Activated CD4-positive, CD25-positive, alpha-beta regulatory T cell (primary cell): Measurements from ENCODE around the gene KAT8.
"Not testable (repeated sequence)": the region's sequence is repeated elsewhere in the genome, so short reads cannot be mapped to it uniquely, and the experiment has no call there.

Experiments
- DNase-seq, 4 experiments: peaks; one replicate each; lab custom pipeline; 2025; lab: John Stamatoyannopoulos, UW

KAT8 gene

DNA sequence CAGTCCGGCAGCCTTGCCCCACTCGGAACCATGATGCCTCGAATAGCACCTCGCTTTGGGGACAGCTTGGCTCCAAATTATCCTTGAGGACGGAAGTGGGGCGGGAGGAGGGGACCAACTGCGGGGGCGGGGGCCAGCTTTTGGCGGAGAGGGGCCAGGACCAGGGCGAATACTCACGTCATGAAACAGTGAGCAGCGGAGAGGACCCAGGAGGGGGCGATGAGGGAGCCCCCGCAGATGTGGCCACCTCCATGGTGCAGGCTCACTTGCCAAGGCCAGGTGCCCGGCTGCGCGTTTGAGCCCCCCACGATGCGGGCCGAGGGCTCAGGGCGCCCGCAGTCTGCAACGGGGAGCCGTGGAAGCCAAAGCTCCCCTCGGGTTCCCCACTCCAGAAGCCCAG lies 31.4 kb downstream of the KAT8 start:
- no peak for DNase-seq

DNA sequence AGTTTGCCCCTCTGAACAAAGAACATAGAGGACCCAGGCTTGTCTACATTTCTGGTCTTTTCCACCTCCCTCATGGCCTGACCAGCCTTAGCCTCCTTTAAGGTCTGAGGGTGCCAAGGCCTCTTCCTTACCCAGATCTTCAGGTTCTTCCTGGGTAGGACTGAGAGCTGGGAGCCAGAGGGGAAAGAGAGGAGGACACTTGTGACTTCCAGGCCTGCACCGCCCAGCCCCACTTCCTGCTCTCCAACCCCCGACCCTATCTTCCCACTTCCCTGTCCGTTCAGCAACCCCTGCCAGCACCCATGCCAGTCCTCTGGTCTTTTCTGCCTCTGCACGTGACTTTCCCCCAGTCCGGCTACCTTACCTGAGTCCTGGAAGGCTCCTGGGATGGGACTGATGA lies 31.9 kb downstream of the KAT8 start:
- no peak for DNase-seq

DNA sequence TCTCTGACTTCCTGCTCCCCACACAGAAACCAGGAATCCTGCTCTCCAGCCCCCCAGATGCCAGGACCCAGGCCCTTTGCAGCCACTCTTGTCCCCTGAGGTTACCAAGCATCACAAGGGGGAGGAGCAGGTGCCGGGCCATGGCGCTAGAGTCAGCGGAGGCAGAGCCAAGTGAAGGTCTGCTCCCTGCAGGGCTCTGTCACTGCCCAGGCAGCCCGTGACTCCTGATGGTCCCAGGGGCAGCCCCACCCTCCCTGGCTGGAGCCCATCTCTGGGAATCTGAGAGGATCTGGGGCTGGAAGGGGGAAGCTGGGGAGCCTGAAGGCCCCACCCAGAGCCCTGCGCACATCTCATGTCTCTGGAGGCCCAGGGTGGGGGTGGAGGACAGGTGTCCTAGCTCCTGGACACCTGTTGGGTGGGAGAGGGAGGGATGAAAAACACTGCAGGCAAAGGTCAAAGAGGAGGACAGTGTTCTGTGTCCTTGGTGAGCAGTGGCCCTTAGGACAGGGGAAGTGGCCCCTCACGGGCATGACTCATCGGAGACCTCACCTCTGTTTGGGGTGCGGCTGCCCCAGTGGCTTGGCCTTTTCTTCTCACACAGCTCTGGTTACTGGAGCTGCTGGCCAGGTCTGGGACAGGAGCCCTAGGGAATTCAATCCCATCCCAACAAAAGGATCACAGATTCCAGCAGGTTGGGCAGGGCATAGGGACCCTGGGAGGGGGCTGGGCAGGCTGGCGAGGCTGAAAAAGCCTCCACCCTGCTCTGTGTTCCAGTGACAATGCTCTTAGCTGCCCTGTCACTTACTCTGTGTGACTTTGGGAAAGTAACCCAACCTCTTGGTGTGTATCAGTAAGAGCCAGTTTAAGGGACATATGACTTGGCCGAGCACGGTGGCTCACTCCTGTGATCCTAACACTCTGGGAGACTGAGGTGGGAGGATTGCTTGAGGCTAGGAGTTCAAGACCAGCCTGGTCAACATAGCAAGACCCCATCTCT lies 32.7 kb downstream of the KAT8 start, which contains the start of gene PRSS36:
TSS of gene PRSS36 (minus strand) at position 173 of the 997 bp plus-strand sequence. CDS start at position 142, 31 bp downstream.
- DNase-seq: no peak

DNA sequence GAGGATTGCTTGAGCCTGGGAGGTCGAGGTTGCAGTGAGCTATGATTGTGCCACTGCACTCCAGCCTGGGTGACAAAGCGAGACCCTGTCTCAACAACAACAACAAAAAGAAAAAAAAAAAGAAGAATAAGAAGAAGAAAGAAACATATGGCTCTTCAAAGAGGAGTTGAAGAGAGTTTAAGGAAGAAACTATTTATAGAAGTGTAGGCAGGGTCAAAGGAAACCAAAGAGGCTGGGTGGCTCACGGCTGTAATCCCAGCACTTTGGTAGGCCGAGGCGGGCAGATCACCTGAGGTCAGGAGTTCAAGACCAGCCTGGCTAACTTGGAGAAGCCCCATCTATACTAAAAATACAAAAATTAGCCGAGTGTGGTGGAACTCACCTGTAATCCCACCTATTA lies 33.5 kb downstream of the KAT8 start:
- DNase-seq: not testable (repeated sequence)

DNA sequence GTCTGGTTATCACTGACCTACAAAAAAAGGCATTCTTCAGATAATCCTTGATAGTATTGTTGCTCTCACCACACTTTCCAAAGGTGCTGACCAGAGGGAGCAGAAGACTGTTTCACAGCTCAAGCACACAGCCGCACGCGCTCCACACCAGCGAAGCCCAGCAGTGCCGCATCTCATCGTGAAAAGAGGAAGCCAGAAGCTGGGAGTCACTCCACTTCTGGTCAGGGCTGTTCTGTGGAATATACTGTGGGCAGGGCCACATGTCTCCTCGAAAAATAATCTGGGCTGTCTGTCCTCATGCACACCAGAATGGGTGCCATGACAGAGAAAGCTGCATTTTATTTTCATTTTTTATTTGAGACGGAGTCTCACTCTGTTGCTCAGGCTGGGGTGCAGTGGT lies 39.7 kb downstream of the KAT8 start:
- no peak for DNase-seq

DNA sequence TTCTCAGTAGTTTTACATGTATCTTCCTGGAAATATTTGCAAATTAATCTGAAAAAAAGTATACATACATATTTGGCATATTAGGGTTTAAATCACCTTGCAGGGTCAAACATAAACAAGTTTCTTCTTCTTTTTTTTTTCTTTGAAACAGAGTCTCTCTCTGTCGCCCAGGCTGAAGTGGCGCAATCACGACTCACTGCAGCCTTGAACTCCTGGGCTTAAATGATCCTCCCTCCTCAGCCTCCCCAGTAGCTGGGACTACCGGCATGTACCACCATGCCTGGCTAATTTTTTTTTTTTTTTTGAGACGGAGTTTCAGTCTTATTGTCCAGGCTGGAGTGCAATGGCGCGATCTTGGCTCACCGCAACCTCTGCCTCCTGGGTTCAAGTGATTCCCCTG lies 49.9 kb downstream of the KAT8 start:
- no peak for DNase-seq

DNA sequence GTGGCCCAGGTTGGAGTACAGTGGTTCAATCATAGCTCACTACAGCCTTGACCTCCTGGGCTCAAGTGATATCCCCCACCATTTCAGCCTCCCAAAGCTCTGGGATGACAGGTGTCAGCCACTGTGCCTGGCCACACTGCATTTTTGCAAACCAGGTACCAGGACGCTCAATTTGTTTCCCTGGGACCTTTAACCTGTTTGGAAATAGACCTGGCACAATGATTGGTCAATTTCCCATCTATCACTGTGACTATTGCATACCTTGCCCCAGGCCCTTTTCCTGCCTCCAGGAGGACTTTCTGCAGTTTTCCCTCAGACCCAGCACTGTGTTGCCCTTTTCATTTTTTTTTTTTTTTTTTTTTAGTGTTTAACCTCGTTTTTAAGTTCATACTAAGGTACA lies 51.4 kb downstream of the KAT8 start:
- no peak for DNase-seq

DNA sequence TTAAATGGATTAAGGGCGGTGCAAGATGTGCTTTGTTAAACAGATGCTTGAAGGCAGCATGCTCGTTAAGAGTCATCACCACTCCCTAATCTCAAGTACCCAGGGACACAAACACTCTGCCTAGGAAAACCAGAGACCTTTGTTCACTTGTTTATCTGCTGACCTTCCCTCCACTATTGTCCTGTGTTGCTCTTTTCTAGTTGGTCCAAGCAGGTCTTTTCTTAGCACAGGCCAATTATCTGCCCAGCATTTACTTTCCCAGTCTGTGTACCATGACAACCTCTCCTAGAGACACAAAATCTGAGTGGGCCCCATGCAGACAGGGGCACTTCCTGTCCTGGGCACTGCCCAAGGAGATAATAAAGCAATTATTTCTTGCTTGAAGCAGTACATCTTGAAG lies 52.6 kb downstream of the KAT8 start:
- not testable (repeated sequence) for DNase-seq

DNA sequence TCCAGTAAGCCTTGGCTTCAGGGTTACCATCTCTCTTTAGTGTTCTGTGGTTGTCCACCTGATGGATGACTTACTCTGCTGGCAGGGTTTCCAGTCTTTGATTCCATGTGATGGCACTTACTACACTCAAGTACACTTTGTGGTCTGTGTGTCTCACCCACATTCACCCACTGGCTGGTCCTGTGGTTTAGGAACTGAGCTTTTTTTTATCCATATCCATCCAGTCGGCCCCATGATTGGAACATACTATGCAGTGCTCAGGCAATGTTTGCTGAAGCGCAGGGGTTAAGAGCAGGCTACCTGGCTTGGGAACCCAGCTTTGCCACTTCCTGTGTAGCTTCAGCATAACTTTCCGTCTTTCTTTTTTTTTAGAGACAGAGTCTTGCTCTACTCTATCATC lies 59.7 kb downstream of the KAT8 start:
- DNase-seq: peak in 2 of 4 experiments; percentile 11 to 16

DNA sequence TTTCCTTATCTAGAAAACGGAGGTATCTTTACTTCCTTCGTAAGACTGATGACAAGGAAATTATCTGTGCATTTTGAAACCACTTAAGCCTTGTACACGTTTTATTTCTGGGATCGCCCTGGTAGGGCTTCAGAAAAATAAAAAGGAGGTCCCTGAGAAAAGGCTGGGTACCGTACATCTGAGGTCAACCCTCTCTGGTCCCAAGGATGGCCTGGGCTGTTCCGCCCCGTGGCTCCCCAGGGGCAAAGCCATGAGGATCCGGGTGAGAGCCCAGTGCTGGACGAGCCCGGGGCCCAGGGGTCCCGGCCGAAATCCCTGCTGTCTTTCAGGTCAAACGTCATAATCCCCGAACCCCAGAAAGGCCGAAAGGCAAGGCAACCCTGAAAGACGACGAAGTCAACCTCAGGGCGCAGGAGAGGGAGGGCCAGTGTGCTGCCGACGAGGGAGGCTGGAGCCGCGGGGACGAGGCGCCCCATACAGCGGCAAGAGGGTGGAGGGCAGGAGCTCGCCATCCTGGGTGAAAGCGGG lies 61.8 kb downstream of the KAT8 start:
- no peak for DNase-seq

DNA sequence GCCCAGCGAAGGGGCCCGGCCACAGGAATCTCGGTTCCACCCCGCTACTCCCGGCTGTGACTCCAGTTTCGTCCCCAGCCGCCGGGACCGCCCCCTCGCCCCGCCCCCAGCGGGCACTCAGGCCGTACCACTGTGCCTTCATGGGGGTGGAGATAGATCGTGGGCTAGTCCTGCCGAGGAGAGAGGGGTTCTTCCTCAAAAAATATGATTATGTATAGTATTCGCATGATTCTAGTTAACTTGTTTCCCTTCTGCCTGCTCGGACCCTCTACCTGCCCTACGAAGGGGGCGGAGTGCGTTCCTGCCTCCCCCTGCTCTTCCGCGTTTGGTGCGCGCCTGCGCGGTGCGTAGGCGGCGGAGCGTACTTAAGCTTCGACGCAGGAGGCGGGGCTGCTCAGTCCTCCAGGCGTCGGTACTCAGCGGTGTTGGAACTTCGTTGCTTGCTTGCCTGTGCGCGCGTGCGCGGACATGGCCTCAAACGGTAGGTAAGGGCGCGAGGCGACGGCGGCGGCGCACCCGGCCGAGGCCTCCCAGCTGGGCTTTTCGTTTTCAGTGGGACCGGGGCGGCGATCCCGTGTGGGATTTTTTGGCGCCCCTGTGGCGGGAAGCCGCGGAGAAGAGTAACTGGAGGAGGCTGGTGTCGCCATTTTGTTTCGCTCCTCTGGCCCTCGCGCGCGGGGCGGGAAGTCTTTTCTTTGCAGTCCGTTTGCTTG lies 62.4 kb downstream of the KAT8 start, which contains the start of gene FUS:
TSS of gene FUS (plus strand) at position 393 of the 713 bp plus-strand sequence. CDS start at position 469, 76 bp downstream.
- peak; percentile 84 to 92 (median 84) for DNase-seq
